C4-2B (cell line): Measurements from ENCODE around the gene MRPL44.

Experiments
- ZFX ChIP-seq: fragments of 450-650 bp; IDR thresholded peaks from 2 replicates; pipeline ENCODE4 v1.6.1; 2017
- TF ChIP-seq, protein P1 (sequence below): fragments of 450-650 bp; conservative IDR thresholded peaks from 2 replicates; pipeline ENCODE4 v1.5.1; 2017; ENCODE audit warnings: mild to moderate bottlenecking

GRCh38 chr2:223999862-224000261 is 42.6 kb downstream of the MRPL44 start:
- TF ChIP-seq, protein P1, sequence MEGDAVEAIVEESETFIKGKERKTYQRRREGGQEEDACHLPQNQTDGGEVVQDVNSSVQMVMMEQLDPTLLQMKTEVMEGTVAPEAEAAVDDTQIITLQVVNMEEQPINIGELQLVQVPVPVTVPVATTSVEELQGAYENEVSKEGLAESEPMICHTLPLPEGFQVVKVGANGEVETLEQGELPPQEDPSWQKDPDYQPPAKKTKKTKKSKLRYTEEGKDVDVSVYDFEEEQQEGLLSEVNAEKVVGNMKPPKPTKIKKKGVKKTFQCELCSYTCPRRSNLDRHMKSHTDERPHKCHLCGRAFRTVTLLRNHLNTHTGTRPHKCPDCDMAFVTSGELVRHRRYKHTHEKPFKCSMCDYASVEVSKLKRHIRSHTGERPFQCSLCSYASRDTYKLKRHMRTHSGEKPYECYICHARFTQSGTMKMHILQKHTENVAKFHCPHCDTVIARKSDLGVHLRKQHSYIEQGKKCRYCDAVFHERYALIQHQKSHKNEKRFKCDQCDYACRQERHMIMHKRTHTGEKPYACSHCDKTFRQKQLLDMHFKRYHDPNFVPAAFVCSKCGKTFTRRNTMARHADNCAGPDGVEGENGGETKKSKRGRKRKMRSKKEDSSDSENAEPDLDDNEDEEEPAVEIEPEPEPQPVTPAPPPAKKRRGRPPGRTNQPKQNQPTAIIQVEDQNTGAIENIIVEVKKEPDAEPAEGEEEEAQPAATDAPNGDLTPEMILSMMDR, result no peak
- TF ChIP-seq ZFX, result no peak
